Measurements from ENCODE around the gene ANGPTL8. TPM values are rescaled to one million over a fixed set of nuclear protein-coding genes. Genes with fewer than 3 reads are reported as not detected.

The ANGPTL8 gene
- total and polyA plus RNA-seq, 2 of the 13 experiments (the other 11 are each of a cell fraction or from before 2014, with no cell fraction given) = 27.3 to 243 TPM

DNA sequence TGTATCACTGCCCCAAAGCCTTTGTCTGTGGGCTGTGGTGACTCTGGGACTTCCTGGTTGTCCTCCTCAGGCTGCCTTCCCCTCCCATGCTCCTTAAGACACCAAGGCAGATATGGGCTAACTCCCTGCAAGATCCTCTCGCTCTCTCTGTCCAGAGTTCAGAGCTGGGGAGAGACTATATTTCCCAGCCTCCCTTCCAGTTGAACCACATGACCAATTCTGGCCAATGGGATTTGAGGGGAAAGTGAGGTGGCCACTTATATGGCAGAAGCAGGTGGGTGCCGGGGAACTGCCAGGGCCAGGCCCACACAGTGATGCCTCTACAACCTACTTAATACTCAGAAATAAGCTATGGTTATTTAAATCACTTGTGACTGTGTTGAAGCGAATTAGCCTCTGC lies 16.2 kb upstream of the ANGPTL8 start:
- ChIA-PET CTCF (ENCODE audit: low intra/inter-chr PET ratio, low total read pairs) (no interaction called here), POLR2A (interaction anchor here (1.2 kb wide), 1 partner anchor 10 kb away, joined by 3 read pairs; no protein-coding TSS in a partner anchor)
- TF ChIP-seq ZEB1 (IDR thresholded peaks at IDR 0.05; ENCODE audit: insufficient replicate concordance, low read depth) = no peak
- peak; percentile 69 for TF ChIP-seq NFYB (CRISPR knock-in tag; IDR thresholded peaks at IDR 0.05)
- TF ChIP-seq, protein P1, sequence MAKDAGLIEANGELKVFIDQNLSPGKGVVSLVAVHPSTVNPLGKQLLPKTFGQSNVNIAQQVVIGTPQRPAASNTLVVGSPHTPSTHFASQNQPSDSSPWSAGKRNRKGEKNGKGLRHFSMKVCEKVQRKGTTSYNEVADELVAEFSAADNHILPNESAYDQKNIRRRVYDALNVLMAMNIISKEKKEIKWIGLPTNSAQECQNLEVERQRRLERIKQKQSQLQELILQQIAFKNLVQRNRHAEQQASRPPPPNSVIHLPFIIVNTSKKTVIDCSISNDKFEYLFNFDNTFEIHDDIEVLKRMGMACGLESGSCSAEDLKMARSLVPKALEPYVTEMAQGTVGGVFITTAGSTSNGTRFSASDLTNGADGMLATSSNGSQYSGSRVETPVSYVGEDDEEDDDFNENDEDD (CRISPR knock-in tag; IDR thresholded peaks at IDR 0.05; ENCODE audit: borderline replicate concordance) = no peak
- Histone ChIP-seq H3K4me2 (ENCODE audit: low read depth, low read length) (no peak overlapping the region), H2AFZ (ENCODE audit: low read length) (no peak overlapping the region), H3K36me3 (replicated peaks in 1 of 2; ENCODE audit: control insufficient read depth in 1 of 2, insufficient read depth in 2 of 2, low read length in 2 of 2) (peaks cover 7 to 24% of the 10 kb centered on the region in 2 experiments; a peak in 4 of 5 replicates), H3K27ac (ENCODE audit: extremely low read length, insufficient read depth, low read length) (no peak overlapping the region), H3K27me3 (ENCODE audit: control insufficient read depth in 1 of 2, insufficient read depth in 2 of 2, low read length in 2 of 2) (no peaks in the 10 kb centered on the region), H3K9me3 (ENCODE audit: low read length) (no peaks in the 10 kb centered on the region), H4K20me1 (ENCODE audit: insufficient read depth, low read length) (no peaks in the 10 kb centered on the region), H3K9ac (ENCODE audit: insufficient read depth, low read depth, low read length) (no peak overlapping the region), H3K4me3 (replicated peaks in 1 of 3; ENCODE audit: insufficient read depth in 1 of 3, low read depth in 2 of 3, low read length in 3 of 3) (no peak overlapping the region), H3K4me1 (ENCODE audit: insufficient read depth, low read length) (no peaks in the 10 kb centered on the region), H3K79me2 (ENCODE audit: insufficient read depth, low read length) (no peaks in the 10 kb centered on the region)
- WGBS (ENCODE audit: low lambda C conversion rate) = 93% methylated on average over 3 of the region's 3 CpGs
- BruUV-seq (replicated peaks) = no TSS peak
- DNase-seq (ENCODE audit: low spot score) = no peak
- intact Hi-C loops (cut with micrococcal nuclease; ENCODE audit: unreplicated experiment) = no loop called here
- no peak for FAIRE-seq
- in situ Hi-C loops (cut with HindIII; ENCODE audit: extremely low pct_ligation_motif_present, low pct_unique_long_range_greater_than_20kb) = no loop called here
- no peak for ATAC-seq

DNA sequence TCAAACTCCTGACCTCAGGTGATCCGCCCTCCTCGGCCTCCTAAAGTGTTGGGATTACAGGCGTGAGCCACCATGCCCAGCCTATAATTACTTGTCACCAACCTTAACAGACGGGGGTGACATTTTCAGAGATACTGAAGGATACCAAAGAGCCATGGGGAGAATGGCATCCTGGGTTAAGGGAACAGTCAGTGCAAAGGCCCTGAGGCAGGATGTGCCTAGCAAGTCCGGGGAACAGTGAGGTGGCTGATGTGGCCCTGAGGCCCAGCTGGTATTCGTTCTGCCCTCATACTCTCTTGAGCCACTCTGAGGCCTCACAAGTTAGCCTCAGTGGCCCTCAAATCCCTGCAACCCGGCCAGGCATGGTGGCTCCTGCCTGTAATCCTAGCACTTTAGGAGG lies 15.0 kb upstream of the ANGPTL8 start:
- H3K4me3 ChIP-seq (replicated peaks in 1 of 3; ENCODE audit: insufficient read depth in 1 of 3, low read depth in 2 of 3, low read length in 3 of 3) = no peak overlapping the region
- H3K9ac ChIP-seq (ENCODE audit: insufficient read depth, low read depth, low read length) = no peak overlapping the region
- 100% methylated on average over 5 of the region's 7 CpGs for WGBS (ENCODE audit: low lambda C conversion rate)
- ChIA-PET CTCF (ENCODE audit: low intra/inter-chr PET ratio, low total read pairs) (no interaction called here), POLR2A (interaction anchor here (1.2 kb wide), 1 partner anchor 11 kb away, joined by 3 read pairs; no protein-coding TSS in a partner anchor)
- ATAC-seq (no peak), FAIRE-seq (no peak), DNase-seq (ENCODE audit: low spot score) (no peak)
- no peaks in the 10 kb centered on the region for H4K20me1 ChIP-seq (ENCODE audit: insufficient read depth, low read length)
- H3K4me1 ChIP-seq (ENCODE audit: insufficient read depth, low read length) = no peaks in the 10 kb centered on the region
- H3K27ac ChIP-seq (ENCODE audit: extremely low read length, insufficient read depth, low read length) = no peak overlapping the region
- H3K4me2 ChIP-seq (ENCODE audit: low read depth, low read length) = no peak overlapping the region
- no TSS peak for BruUV-seq (replicated peaks)
- H3K9me3 ChIP-seq (ENCODE audit: low read length) = no peaks in the 10 kb centered on the region
- peaks cover 7 to 24% of the 10 kb centered on the region in 2 experiments; a peak in 4 of 5 replicates for H3K36me3 ChIP-seq (replicated peaks in 1 of 2; ENCODE audit: control insufficient read depth in 1 of 2, insufficient read depth in 2 of 2, low read length in 2 of 2)
- intact Hi-C loops (cut with micrococcal nuclease; ENCODE audit: unreplicated experiment) = no loop called here
- H3K27me3 ChIP-seq (ENCODE audit: control insufficient read depth in 1 of 2, insufficient read depth in 2 of 2, low read length in 2 of 2) = no peaks in the 10 kb centered on the region
- H3K79me2 ChIP-seq (ENCODE audit: insufficient read depth, low read length) = no peaks in the 10 kb centered on the region
- in situ Hi-C loops (cut with HindIII; ENCODE audit: extremely low pct_ligation_motif_present, low pct_unique_long_range_greater_than_20kb) = no loop called here
- no peak overlapping the region for H2AFZ ChIP-seq (ENCODE audit: low read length)
- TF ChIP-seq, protein P2, sequence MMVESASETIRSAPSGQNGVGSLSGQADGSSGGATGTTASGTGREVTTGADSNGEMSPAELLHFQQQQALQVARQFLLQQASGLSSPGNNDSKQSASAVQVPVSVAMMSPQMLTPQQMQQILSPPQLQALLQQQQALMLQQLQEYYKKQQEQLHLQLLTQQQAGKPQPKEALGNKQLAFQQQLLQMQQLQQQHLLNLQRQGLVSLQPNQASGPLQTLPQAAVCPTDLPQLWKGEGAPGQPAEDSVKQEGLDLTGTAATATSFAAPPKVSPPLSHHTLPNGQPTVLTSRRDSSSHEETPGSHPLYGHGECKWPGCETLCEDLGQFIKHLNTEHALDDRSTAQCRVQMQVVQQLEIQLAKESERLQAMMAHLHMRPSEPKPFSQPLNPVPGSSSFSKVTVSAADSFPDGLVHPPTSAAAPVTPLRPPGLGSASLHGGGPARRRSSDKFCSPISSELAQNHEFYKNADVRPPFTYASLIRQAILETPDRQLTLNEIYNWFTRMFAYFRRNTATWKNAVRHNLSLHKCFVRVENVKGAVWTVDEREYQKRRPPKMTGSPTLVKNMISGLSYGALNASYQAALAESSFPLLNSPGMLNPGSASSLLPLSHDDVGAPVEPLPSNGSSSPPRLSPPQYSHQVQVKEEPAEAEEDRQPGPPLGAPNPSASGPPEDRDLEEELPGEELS (CRISPR knock-in tag; IDR thresholded peaks at IDR 0.05) = no peak
- no peak for TF ChIP-seq SMC3 (IDR thresholded peaks at IDR 0.05; ENCODE audit: low read length)
- TF ChIP-seq RARG (CRISPR knock-in tag; IDR thresholded peaks at IDR 0.05; ENCODE audit: low read depth) = no peak
- no peak for TF ChIP-seq ZKSCAN5 (CRISPR knock-in tag; IDR thresholded peaks at IDR 0.05)
- TF ChIP-seq ZNF670 (CRISPR knock-in tag; IDR thresholded peaks at IDR 0.05; ENCODE audit: borderline replicate concordance) = no peak
- TF ChIP-seq, protein P3, sequence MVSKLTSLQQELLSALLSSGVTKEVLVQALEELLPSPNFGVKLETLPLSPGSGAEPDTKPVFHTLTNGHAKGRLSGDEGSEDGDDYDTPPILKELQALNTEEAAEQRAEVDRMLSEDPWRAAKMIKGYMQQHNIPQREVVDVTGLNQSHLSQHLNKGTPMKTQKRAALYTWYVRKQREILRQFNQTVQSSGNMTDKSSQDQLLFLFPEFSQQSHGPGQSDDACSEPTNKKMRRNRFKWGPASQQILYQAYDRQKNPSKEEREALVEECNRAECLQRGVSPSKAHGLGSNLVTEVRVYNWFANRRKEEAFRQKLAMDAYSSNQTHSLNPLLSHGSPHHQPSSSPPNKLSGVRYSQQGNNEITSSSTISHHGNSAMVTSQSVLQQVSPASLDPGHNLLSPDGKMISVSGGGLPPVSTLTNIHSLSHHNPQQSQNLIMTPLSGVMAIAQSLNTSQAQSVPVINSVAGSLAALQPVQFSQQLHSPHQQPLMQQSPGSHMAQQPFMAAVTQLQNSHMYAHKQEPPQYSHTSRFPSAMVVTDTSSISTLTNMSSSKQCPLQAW (CRISPR knock-in tag; IDR thresholded peaks at IDR 0.05) = no peak
- TF ChIP-seq ZNF20 (CRISPR knock-in tag; IDR thresholded peaks at IDR 0.05) = no peak
- no peak for TF ChIP-seq JUNB (CRISPR knock-in tag; IDR thresholded peaks at IDR 0.05; ENCODE audit: borderline replicate concordance)
- TF ChIP-seq AGO2 (optimal IDR thresholded peaks at IDR 0.05; ENCODE audit: low read depth, low read length) = no peak
- TF ChIP-seq MEIS1 (CRISPR knock-in tag; IDR thresholded peaks at IDR 0.05; ENCODE audit: borderline replicate concordance) = no peak

All from HepG2 (cell line).